Measurements from ENCODE around the gene HNRNPA1. TPM values are rescaled to one million over a fixed set of nuclear protein-coding genes. Genes with fewer than 3 reads are reported as not detected.
A peak's percentile ranks its signal among the peaks of the same experiment; 100 is the strongest.

Gene HNRNPA1
- total and polyA plus RNA-seq, 9 of the 15 experiments (the other 6 are each of a cell fraction or from before 2014, with no cell fraction given) = 1,166 to 2,703 (median 1,815) TPM

GRCh38 chr12:54259194-54260011 is 21.1 kb upstream of the HNRNPA1 start (continued):
- TF ChIP-seq CREB5 (CRISPR knock-in tag; IDR thresholded peaks at IDR 0.05) (no peak), NRF1 (conservative IDR thresholded peaks at IDR 0.05 in 1 of 2, IDR thresholded peaks at IDR 0.05 in 1 of 2) (peak; percentile 92 to 93), ZNF395 (CRISPR knock-in tag; IDR thresholded peaks at IDR 0.05) (0 out of 2 replicates have a peak, but pooled peaks have one; percentile 43), ZKSCAN3 (CRISPR knock-in tag; IDR thresholded peaks at IDR 0.05) (no peak), JUND (IDR thresholded peaks at IDR 0.05; ENCODE audit: borderline replicate concordance, low read depth, low read length) (0 out of 2 replicates have a peak, but pooled peaks have one; percentile 4), JUND (tag; IDR thresholded peaks at IDR 0.05; ENCODE audit: borderline replicate concordance, low read depth, low read length) (no peak), CHD2 (IDR thresholded peaks at IDR 0.05; ENCODE audit: low read depth, low read length) (peak; percentile 66), ZNF140 (CRISPR knock-in tag; IDR thresholded peaks at IDR 0.05) (no peak), MNT (conservative IDR thresholded peaks at IDR 0.05) (peak; percentile 35 to 46; a peak in 2 of 4 replicates), ZC3H11A (IDR thresholded peaks at IDR 0.05; ENCODE audit: low read depth, low read length) (no peak), FOXJ2 (tag; IDR thresholded peaks at IDR 0.05) (peak; percentile 93), FOXA3 (CRISPR knock-in tag; conservative IDR thresholded peaks at IDR 0.05 in 1 of 2, IDR thresholded peaks at IDR 0.05 in 1 of 2) (no peak), LCOR (CRISPR knock-in tag; IDR thresholded peaks at IDR 0.05) (no peak; the same call in 1 of the 2 replicates), CC2D1A (IDR thresholded peaks at IDR 0.05) (no peak), TBL1XR1 (IDR thresholded peaks at IDR 0.05; ENCODE audit: low read length in 2 of 2) (peak in 1 of 2 experiments; percentile 77; a peak in 1 of 4 replicates), SMC3 (conservative IDR thresholded peaks at IDR 0.05; ENCODE audit: insufficient read depth, low read depth, low read length) (no peak), PHB (CRISPR knock-in tag; IDR thresholded peaks at IDR 0.05) (no peak), ZNF282 (CRISPR knock-in tag; IDR thresholded peaks at IDR 0.05) (no peak), RFX1 (IDR thresholded peaks at IDR 0.05) (peak; percentile 100), DACH1 (IDR thresholded peaks at IDR 0.05; ENCODE audit: partially characterized antibody) (peak; percentile 70), SRF (CRISPR knock-in tag; IDR thresholded peaks at IDR 0.05) (no peak), NFIC (IDR thresholded peaks at IDR 0.05) (no peak), RB1 (IDR thresholded peaks at IDR 0.05; ENCODE audit: low read depth) (peak; percentile 79; the same call in 1 of the 2 replicates), MAZ (CRISPR knock-in tag; conservative IDR thresholded peaks at IDR 0.05 in 1 of 2, IDR thresholded peaks at IDR 0.05 in 1 of 2) (peak in 1 of 2 experiments; percentile 65; a peak in 2 of 4 replicates)

All from K562 (cell line).